Adrenal gland (tissue), 5 donors: ENCODE data around the gene ABLIM2.

Experiments
- POLR2A ChIP-seq, 2 donors: fragments of 450-650 bp; IDR thresholded peaks; one replicate each; pipeline ENCODE4 v1.6.1; 2017; ENCODE audit warnings: antibody characterized with exemption in 2 of 2, mild to moderate bottlenecking in 2 of 2, moderate library complexity in 1 of 2
- TF ChIP-seq, protein P1 (sequence below), 6 experiments: fragments of 450-650 bp in 4 of 6; fragments of 200-600 bp in 2 of 6; sonication (generic) in 1 of 6; IDR thresholded peaks; 1 replicate in 5 of 6; 2 replicates in 1 of 6; pipeline versions ENCODE4 v1.5.1 to v1.8.0; 2016 to 2021; ENCODE audit warnings: antibody characterized with exemption in 6 of 6, mild to moderate bottlenecking in 2 of 6, moderate library complexity in 1 of 6
- donor health status: DM: no; HTN: no; CAD: no.

DNA sequence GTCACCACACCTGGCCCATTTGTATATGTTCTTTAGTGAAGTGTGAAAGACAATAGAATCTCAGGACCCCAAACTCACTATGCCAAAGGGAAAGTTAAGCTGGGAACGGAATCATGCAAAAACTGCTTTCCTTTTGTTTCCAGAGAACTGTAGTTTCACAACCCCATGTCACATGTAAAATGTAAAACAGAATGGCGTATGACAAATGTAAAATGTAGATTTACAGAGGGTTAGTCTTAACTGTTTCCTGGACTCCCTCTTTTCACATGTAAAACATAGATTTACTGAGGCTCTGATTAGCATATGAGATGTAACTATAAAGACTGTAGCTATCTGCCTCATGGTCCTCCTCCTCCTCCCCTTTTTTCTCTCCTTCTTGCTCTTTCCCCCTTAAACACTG lies 66.3 kb downstream of the ABLIM2 start:
- TF ChIP-seq, protein P1, sequence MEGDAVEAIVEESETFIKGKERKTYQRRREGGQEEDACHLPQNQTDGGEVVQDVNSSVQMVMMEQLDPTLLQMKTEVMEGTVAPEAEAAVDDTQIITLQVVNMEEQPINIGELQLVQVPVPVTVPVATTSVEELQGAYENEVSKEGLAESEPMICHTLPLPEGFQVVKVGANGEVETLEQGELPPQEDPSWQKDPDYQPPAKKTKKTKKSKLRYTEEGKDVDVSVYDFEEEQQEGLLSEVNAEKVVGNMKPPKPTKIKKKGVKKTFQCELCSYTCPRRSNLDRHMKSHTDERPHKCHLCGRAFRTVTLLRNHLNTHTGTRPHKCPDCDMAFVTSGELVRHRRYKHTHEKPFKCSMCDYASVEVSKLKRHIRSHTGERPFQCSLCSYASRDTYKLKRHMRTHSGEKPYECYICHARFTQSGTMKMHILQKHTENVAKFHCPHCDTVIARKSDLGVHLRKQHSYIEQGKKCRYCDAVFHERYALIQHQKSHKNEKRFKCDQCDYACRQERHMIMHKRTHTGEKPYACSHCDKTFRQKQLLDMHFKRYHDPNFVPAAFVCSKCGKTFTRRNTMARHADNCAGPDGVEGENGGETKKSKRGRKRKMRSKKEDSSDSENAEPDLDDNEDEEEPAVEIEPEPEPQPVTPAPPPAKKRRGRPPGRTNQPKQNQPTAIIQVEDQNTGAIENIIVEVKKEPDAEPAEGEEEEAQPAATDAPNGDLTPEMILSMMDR (IDR thresholded peaks at IDR 0.05): no peak
- TF ChIP-seq POLR2A (IDR thresholded peaks at IDR 0.05): no peak
